ENCODE data around the gene LFNG.

LFNG gene, protein sequence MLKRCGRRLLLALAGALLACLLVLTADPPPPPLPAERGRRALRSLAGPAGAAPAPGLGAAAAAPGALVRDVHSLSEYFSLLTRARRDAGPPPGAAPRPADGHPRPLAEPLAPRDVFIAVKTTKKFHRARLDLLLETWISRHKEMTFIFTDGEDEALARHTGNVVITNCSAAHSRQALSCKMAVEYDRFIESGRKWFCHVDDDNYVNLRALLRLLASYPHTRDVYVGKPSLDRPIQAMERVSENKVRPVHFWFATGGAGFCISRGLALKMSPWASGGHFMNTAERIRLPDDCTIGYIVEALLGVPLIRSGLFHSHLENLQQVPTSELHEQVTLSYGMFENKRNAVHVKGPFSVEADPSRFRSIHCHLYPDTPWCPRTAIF

DNA sequence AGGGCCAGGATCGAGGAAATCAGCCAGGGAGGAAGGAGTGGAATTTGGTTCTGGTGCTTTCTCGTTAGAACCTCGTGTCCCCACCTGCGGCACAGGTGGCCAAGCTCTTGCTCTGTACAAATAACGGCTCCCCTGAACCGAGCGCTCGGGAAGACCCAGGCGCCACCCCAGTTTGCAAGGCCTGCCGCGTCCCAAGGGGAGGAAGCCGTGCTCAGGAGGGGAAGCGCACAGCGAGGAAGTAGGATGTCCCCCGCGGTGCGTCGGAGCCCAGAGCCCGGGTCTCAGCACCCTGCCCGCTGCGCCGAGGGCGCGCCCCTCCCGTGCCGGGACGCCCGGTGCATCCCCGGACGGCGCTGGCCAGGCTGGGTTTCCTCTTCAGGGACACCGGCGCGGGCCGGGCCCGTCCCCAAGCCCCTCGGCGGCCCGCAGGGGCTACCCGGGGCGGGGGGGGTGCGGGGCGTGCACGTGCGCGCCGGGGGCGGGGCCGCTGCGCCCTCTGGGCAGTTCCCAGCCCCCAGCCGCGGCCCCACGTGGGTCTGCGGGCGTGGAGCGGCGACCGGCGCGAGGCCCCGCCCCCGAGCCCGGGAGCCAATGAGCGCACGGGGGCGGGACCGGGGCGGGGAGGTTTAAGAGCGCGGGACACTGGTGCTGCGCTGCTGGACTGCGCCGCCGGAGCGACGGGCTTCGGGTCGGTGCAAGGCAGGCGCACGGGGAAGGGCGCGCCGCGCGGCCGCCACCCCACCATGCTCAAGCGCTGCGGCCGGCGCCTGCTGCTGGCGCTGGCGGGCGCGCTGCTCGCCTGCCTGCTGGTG is at the start of gene LFNG:
LFNG (plus strand) TSS at position 656 of the 812 bp plus-strand sequence; CDS start at position 744, 88 bp downstream.
- DNase-seq = peak; percentile 91

DNA sequence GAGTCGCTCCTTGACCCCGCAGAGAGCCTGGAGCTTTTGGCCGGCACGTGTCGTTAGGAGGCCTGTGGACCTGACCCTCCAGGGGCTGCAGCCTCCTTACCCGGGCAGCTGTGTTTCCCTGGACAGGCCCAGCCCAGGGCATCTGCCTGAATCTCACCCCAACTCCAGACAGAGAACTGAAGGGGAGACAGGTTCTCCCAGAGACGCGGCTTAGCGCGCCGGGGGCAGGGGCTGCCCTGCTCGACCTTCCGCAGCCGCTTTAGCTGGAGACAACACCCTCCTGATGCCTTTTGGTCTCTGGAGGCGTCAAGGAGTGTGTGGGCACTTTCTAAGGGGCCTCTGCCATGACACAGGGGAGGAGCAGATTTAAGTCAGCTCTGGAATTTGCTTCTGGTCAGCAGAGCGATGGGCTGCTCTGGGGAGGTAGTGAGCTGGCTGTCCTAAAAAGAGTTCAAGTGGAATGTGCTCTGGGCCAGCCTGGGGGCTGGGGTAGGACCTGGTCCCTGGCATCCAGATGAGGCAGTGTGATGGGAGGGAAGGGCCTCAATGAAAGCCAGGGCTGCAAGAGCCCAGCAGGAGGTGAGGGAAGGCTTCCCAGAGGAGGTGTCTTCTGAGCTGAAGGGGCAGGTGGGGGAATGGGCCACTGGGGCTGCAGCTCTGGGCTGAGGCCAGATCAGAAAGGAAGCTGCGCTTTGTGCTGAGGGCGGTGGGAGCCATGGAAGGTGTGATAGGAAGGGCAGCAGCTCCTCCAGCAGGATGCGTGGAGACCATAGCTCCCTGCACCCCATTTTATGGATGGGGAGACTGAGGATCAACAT is 49.2 kb upstream of the LFNG start:
- DNase-seq = no peak

DNA sequence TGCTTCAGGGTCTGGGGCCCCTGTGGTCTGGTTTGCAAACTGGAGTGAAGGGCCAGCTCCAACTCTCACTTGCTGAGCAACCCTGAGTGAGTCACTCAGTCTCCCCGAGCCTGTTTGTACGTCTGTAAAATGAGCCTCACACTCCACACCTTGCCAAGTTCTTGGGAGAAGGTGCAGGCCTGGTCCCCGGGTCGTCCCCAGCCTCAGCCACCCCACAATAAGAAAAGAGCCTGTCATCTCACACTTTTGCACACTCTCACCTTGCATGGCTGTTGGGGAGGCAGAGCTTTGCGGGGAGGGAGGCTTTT is 48.6 kb upstream of the LFNG start:
- no peak for DNase-seq

DNA sequence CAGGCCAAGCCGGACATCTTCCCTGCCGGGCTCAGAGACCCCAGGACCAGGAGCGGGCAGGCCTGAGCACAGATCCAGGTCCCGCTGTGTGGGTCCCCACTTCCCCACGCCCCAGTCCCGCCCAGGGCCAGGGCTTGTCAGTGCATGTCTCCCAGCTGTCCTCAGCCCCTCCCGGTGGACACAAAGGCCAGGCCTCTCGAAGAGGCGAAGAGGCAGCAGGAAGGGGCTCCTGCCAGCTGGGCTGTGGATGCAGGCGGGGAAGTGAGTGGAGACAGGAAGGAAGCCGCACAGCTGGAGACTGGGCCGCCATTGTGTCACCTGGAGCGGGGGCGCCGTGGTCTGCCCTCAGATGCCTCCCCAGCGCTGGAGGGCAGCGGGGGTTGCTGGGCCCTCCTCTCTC is 48.2 kb upstream of the LFNG start:
- peak; percentile 71 for DNase-seq

DNA sequence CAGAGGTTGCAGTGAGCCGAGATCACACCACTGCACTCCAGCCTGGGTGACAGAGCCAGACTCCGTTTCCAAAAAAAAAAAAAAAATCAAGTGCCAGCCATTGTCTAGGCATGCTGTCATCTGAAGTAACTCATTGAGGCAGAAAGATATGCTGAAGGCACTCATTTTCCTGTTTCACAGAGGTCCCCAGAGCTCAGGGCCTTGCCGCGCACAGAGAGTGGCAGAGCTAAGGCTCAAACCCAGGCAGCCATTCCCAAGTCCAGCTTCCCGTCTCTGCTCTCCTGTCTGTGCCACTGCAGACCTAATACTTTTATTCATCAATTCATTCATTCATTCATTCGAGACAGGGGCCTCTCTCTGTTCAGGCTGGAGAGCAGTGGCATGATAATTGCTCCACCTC is 46.8 kb upstream of the LFNG start:
- no peak for DNase-seq

DNA sequence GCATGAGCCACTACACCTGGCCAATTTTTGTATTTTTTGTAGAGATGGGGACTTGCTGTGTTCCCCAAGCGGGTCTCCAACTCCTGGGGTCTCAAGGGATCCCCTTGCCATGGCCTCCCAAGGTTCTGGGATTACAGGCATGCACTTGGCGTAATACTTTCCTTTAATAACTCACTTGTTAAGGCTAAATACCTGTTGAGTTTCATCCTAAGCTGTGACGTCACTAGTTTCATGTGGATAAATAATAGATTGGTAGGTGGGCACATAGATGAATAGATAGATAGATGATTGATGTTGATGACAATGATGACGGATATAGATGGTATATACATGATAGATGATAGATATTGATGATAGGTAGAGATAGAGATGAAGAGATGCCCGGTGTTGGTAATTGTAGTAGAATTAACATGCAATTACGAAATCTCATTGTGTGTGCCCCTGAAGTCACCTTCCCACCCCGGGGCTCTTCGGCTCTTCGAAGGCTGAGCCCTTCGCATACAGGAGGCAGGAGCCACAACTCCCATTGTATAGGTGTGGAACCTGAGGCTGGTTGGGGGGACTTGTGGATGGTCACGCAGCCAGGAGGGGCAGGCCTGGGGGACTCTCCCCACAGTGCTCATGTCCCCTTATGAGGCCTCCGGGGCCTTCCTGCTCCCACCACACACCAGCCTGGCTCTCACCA is 45.9 kb upstream of the LFNG start:
- no peak for DNase-seq

DNA sequence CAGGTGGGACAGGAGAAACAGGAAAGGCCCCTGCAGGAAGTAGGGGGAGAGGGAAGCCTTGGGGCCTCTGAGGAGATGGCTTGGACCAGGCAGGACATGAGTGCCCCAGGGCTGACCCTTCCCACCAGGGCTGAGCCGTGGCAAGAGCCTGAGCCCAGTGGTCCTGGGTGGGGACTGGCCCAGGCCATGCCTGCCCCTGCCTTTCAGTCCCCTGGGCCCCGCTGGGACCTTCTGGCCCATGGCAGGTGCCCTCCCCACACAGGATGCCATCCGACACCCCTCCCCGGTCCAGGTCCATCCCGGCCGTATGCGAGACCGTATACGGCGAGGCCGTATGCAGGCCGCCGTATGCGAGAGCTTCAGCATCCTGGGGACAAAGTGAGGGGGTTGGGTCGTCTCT is 45.4 kb upstream of the LFNG start:
- no peak for DNase-seq

DNA sequence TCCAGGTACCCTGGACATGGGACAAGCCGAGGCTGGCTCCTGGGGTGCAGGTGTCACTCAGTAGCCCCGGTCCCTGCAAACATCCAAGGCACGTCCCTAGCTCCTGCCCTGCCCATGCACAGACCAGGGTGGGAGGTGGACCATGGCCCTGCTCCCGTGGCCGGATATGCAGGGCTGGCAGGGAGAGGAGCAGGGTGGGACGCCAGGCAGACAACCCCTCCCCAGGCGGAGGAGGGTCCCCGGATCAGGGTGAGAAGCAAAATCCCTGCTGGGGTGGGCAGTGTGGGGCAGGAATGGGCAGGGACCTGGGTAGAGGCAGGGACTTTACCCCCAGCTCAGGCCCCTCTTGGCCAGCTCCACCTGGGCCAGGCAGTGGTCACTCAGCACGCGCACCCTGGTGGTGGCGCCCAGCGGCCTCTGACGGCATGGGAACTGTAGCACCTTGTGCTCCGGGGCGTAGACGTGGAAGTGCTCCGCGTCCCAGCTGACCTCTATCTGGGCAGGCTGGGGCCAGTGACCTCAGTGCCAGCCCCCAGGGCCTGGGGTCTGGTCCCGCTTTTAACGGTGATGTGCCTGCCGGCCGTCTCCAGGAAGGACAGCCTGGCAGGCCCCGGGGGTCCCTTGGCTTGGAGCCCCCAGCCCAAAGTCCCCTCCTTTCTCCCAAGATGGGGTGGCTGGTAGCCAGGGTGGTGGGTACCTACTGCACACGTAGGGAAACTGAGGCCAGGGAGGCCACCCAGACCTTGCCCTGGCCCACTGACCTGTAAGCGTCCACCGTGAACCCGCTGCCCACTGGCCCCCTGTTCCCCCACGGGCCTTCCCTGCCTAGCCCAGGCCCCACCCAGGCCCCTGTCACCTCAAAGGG is 44.5 kb upstream of the LFNG start:
- no peak for DNase-seq

DNA sequence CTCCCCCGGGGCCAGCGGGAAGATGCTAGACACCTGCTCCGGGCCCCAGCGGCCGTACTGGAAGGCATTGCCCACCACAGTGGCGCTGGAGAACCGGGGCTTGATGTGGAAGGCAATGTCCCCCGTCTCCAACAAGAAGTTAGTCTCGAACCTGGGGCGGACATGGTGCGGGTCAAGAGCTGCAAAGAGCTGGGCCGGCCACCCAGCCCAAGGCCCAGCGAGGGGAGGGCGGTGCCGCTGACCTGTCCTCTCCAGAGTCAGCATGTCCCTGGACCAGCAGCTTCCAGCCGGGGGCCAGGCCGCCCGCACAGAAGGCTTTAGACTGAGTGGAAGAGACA is 43.9 kb upstream of the LFNG start:
- DNase-seq = no peak

DNA sequence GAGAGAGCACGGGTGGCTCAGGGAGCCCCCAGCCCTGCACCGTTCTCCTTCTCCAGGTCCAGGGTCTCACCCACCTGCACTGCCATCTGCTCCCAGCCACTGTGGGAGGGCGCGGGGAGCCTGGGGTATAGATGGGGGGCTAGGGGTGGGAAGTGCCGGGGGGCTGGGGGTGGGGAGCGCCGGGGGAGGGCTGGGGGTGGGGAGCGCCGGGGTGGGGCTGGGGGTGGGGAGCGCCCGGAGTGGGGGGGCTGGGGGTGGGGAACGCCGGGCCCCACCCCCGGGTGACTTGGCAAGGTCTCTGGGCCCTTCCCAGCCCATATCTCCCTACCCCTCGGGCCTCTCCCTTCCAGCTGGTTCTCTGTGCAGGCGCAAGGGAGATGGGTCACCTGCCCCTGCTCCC is 43.3 kb upstream of the LFNG start, which contains the start of gene GRIFIN:
GRIFIN (minus strand) TSS at position 101 of the 400 bp plus-strand sequence; CDS start at position 86, 15 bp downstream.
- no peak for DNase-seq

DNA sequence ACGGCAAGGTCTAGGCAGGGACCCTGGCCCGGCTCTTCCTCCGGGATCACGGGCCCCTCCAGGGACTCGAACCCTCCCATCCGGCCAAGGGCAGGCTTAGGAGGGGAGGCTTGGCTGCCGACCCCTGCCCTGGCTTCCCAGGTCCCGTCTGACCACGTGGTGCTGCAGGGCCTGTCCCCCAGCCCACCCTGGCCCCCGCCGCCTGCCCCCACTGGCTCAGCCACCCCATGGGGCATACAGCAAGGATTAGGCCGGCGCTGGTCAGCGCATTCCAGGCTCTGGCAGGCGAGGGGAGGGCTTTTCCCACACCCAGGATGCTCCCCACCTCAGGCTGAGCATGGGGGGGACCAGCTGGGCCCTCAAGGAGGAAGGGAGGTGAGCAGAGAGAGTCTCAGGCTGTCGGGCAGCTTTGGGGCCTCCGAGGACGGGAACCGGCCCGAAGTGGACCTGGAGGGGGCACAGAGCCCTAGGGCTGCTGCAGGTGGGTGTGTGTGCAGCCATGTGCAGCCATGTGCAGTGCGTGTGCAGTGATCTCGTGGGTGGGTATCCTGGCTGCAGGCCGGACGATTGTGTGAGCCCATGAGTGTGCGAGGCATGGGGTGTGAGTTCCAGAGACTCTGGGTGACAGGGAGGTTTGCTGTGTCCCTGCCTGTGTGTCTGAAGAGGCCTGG is 42.7 kb upstream of the LFNG start:
- no peak for DNase-seq

DNA sequence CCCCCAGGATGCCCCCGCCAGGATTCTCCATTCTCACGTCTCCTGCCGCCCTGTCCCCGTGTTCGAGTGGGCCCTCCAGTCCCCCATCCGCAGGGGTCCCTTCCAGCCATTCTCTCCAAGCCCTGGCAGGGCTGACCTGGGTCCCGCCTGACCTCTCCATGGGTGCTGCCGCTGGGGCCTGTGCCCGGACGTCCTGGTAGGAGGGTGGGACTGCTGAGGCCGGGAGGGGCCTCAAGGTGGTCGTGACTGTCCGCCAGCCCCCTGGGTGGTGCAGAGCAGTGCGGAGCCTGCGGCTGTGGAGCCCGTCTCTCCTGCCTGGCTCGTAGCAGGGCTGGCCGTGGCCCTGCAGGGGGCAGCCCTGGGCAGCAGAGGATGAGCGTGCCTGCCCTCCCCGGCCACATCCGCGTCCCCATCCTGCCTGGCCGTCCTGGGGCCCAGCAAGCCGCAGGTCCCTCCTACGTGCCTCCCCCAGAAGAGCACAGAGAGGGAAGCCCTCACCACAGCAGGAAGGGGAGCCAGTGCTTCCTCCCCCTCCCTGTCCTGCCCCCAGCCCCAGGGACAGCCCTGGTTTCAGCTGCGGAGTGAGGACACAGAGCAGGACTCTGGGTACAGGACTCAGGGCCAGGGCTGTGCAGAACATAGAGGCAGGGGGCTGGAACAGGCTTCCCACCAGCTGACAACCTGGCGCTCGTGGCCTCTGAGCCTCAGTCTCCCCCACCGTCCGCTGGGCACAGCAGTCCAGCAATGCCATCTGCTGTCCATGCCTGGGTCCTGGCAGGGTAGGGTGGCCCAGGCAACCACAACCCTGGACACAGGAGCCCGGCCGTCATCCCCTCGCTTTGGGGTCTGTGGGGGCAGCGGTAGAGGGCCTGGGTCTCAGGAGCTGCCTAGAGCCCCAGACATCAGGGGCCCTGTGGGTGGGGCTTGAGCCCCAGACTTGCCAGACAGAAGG is 41.9 kb upstream of the LFNG start:
- peak; percentile 79 for DNase-seq

DNA sequence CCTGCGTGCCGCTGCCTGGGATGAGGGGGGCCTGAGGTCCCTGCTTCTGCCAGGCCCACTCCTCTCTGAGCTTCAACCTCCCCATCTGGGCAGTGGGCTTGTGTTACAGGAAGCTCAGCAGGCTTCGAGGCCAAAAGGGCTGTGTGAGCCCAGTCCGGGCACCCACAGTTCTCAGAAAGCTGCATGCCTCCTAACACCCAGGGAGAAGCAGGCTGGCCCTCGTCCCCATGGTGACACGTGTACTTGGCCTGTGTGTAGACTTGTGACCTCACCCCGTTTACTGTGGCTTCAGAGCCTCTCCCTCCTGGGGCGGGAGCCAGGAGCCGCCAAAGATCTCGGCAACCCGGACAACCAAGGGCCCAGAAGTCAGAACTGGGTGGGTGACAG is 41.2 kb upstream of the LFNG start:
- peak; percentile 80 for DNase-seq

DNA sequence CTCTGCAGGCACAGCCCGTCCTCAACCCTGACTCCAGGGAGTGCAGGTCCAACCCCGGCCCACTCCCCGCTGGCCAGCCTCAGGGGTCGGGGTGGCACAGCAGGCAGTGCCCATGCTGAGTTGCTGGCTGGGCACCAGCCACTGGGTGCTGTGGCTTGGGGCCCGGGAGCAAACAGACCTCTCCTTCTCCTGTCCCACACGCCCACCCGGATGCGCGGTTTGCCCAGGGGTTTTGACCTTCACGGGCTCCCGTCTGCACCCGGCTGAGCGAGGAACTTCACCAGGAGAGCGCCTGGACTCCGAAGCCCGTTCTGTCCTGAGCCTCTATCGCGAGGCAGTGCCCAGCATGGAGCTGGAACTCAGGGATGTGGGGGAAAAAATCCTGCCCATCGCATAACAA is 40.8 kb upstream of the LFNG start:
- peak; percentile 49 for DNase-seq

DNA sequence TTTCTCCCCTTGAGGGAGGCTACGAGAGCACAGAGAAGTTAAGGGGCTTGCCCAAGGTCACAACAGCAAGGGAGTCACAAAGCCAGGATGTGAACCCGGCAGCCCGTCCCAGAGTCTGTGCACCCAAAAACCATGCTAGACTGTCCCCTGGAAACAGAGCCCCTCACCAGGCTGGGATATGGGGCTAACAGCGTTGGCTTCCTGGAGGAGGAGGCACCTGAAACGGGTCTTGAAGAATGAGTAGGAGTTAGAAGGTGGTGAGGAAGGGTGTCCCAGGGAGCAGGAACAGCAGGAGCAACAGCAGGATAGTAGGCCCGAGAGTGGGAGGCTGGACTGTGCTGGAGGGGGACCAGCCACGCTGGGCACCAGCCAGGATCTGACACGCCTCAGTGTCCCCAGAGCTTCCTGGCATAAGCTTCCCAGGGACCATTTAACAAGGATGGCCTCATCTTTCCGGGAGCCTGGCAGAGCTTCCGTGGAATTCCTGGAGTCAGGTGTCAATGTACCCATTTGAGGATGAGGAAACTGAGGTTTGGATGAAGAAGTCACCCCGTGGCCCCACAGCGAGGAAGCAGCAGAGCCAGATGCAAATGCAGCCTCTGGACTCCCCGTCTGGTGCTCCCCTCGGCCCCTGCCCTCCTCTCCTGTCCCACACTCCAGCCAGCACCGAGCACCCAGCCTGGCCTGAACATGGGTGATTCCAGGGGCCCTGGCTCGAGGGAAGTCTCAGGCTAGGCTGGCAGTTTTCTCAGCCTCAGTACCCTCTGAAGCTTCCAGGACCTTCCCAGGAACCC is 40.1 kb upstream of the LFNG start:
- DNase-seq = peak; percentile 24

DNA sequence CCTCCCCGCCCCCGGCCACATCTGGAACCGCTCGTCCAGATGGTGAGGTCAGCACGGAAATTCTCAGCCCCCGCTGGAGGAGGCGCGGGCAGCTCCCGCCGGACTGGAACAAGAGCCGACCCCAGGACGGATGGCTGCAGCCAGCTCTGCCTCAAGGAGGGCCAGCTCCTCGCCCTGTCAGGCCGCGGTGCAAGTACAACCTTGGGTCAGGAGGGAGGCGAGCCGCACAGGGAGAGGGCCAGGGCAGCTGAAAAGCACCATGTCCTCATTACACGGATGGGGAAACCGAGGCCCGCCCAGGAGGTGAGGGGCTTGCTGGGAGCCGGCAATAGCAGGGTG is 39.5 kb upstream of the LFNG start:
- DNase-seq = peak; percentile 84

DNA sequence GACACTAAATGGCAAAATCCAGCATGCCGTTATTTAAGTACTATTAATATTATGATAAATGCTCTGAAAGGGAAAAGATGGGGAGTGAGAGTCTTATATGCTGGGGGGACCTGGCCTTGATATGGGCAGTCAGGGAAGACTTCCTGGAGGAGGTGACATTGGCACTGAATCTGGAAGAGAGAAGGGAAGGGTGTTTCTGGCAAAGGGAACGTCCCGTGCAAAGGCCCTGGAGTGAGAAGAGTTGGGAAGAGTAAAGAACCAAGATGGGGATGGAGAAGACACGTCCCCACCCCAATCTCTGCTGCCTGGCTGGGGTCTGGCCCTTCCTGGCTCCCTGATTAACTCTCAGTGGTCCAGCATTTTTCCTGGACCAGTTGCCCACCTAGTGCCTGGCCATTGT is 38.4 kb upstream of the LFNG start:
- DNase-seq = no peak

DNA sequence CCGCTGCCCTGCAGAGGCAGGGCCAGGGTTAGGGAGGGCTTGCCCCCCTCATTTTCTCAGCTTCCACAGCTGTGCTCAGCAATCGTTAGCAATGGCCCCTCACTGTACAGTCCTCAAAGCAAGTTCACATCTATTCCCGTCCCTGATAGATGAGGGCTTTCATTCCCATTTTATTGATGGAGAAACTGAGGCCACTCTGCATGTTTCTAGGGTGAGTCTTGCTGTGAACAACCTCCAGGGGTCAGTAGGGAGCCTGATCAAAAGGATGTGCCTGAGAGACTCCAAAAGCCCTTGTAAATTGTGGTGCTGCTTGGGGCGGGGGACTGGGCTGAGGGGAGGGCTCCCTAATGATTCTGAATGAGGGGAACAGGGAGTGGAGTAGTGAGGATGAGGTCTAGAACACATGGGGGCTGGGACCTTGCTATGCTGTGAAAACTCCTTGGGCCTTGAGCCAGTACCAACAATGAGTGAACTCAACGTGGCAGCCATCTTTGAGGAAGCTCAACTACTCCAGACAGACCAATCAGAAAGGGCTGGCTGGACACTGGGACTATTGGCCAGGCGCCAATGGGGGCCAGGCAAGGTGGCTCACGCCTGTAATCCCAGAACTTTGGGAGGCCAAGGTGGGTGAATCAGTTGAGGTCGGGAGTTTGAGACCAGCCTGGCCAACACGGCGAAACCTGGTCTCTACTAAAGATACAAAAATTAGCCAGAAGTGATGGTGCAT is 36.7 kb upstream of the LFNG start:
- DNase-seq = peak; percentile 18

DNA sequence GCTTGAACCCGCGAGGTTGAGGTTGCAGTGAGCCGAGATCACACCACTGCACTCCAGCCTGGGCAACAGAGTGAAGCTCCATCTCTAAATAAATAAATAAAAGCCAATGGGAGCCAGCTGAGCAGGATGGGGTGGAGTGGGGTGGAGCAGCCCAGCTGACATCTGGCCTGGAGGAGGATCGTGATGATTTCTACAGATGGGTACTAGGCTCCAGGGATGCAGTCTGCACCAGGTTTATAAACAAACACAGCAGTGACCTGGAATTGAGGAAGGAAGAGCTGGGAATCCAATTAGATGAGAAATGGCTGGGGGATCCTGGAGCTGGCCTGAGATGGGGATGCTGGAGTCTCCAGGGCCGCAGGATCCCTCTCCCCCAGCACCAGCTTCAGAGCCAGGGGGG is 36.1 kb upstream of the LFNG start:
- peak; percentile 67 for DNase-seq

Data from femur (tissue), 1 donor.